Stimulated activated CD8-positive, alpha-beta memory T cell treated with anti-CD3 and anti-CD28 coated beads, Interleukin-4, amount 100 ng/mL, for 48 hours (primary cell): Measurements from ENCODE around the gene ERO1A.

Experiments used
- DNase-seq: peaks from one replicate; pipeline ENCODE4 v3.0.0-alpha.2; 2020

The ERO1A gene

DNA sequence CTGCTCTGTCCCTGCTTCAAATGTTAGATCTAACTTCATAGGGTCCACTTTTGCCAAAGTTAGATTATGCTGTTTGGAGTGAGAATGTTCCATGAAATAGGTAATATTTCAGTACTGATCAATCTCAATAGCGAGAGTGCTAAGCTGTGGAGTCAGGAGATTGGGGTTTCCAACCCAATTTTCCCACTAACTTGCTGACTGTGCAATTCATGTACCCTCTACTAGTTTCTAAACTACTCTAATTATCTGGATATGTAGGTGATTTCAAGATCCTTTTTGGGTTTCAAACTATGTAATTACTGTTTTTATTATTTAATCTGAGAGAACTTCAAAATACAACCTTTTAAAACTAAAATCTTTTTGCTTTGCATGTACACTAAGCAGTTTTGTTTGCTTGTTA, 96.8 kb downstream of the ERO1A start:
- no peak for DNase-seq

DNA sequence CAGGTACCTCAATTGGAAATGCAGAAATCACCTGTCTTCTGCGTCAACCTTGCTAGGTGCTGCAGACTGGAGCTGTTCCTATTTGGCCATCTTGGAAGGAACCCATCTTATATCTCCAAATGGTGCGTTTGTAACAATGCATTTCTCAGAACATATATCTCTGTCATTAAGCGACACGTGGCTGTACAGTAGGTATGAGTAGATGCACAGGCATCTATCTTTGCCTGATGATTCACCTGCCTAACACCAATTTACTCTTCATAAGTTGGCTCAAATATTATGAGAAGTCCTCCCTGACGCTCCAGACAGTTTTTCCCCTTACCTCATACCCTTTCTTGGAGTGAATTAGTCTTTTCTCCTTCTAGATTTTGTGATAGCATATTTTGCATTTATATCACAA, 98.5 kb downstream of the ERO1A start:
- DNase-seq, result no peak

DNA sequence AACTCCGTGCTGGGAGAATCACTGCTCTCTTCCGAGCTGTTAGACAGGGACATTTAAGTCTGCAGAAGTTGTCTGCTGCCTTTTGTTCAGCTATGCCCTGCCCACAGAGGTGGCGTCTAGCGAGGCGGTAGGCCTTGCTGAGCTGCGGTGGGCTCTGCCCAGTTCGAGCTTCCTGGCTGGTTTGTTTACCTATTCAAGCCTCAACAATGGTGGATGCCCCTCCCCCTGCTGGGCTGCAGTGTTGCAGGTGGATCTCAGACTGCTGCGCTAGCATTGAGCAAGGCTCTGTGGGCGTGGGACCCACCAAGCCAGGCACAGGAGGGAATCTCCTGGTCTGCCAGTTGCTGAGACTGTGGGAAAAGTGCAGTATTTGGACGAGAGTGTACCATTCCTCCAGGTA, 99.0 kb downstream of the ERO1A start:
- DNase-seq, result no peak

DNA sequence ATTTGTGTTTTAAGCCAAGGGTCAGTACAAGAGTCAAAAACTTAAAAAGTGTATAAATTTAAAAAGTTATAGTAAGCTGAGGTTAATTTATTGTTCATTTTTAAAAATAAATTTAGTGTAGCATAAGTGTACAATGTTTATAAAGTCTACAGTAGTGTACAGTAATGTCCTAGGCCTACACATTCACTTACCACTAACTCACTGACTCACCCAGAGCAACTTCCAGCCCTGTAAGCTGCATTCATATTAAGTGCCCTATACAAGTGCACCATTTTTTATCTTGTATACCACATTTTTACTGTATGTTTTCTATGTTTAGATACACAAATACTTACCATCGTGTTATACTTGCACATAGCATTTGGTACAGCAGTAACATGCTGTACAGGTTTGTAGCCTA, 105.0 kb downstream of the ERO1A start:
- no peak for DNase-seq
